B cell (primary cell): ENCODE measurements around the gene EED. TPM values are rescaled to one million over a fixed set of nuclear protein-coding genes. Genes with fewer than 3 reads are reported as not detected.

Experiments
- ATAC-seq: fragments of 200-7000 bp; cut with Tn5 transposase; one replicate; pipeline ENCODE4 v1.10.0; 2021; ENCODE audit warnings: low read depth, mild to moderate bottlenecking, moderate number of reproducible peaks, moderate library complexity
- CTCF ChIA-PET: fragments of 350-600 bp; sonication (Branson Sonifier 250); formaldehyde crosslinking; loops from one replicate; lab custom pipeline; 2021; ENCODE audit warnings: antibody characterized with exemption, inconsistent platforms; lab: Charles Lee
- POLR2A ChIA-PET: fragments of 350-600 bp; sonication (Branson Sonifier 250); formaldehyde crosslinking; loops from one replicate; lab custom pipeline; 2021; ENCODE audit warnings: antibody characterized with exemption; lab: Charles Lee
- DNase-seq: peaks from one replicate; pipeline ENCODE4 v3.0.0; 2013
- H2AFZ ChIP-seq: 2 replicates; pipeline ENCODE4 v1.6.1; 2012; ENCODE audit warnings: mild to moderate bottlenecking, low read depth, low read length; ENCODE audit not compliant: insufficient read depth, poor library complexity, severe bottlenecking
- H3K27ac ChIP-seq, 2 donors: 1 replicate in 1 of 2; 2 replicates in 1 of 2; pipeline ENCODE4 v1.5.1; 2012 to 2013; ENCODE audit warnings: low read length in 2 of 2, mild to moderate bottlenecking in 2 of 2, moderate library complexity in 1 of 2
- H3K27me3 ChIP-seq, 4 experiments: fragments of 200-600 bp in 1 of 4; sonication (generic) in 1 of 4; replicated peaks in 1 of 4; 1 replicate in 2 of 4; 2 replicates in 2 of 4; pipeline versions ENCODE4 v1.6.1 to v1.7.0; 2013 to 2016; ENCODE audit warnings: low read length in 3 of 4, mild to moderate bottlenecking in 2 of 4, mixed read lengths in 1 of 4, moderate library complexity in 1 of 4; ENCODE audit not compliant: insufficient read depth in 4 of 4, control insufficient read depth in 3 of 4; ENCODE audit errors: control extremely low read depth in 1 of 4
- H3K36me3 ChIP-seq, 2 experiments: replicated peaks in 1 of 2; 1 replicate in 1 of 2; 2 replicates in 1 of 2; pipeline versions ENCODE4 v1.6.1 to v1.7.1; 2013; ENCODE audit warnings: low read length in 1 of 2; ENCODE audit not compliant: insufficient read depth in 2 of 2, control insufficient read depth in 1 of 2; ENCODE audit errors: control extremely low read depth in 1 of 2, extremely low read depth in 1 of 2
- H3K4me1 ChIP-seq, 2 donors: fragments of 200-600 bp in 1 of 2; sonication (generic) in 1 of 2; 1 replicate in 1 of 2; 2 replicates in 1 of 2; pipeline versions ENCODE4 v1.5.1 to v1.6.1; 2013 to 2017; ENCODE audit warnings: low read length in 2 of 2; ENCODE audit not compliant: control insufficient read depth in 2 of 2, insufficient read depth in 2 of 2
- H3K4me2 ChIP-seq: replicated peaks from 2 replicates; pipeline ENCODE3; 2012; ENCODE audit warnings: mild to moderate bottlenecking, low read depth, low read length; ENCODE audit not compliant: poor library complexity, severe bottlenecking
- H3K4me3 ChIP-seq, 5 experiments: fragments of 200-600 bp in 1 of 5; sonication (generic) in 1 of 5; 1 replicate in 3 of 5; 2 replicates in 2 of 5; pipeline versions ENCODE4 v1.5.1 to v1.7.0; 2011 to 2016; ENCODE audit warnings: low read length in 4 of 5, mild to moderate bottlenecking in 4 of 5, low read depth in 2 of 5, control low read depth in 1 of 5, moderate library complexity in 1 of 5; ENCODE audit not compliant: insufficient read depth in 1 of 5; ENCODE audit errors: control extremely low read depth in 1 of 5, extremely low read depth in 1 of 5
- H3K79me2 ChIP-seq: fragments of 200-600 bp; sonication (generic); one replicate; pipeline ENCODE4 v1.6.0; 2016; ENCODE audit warnings: low read length; ENCODE audit not compliant: control insufficient read depth, insufficient read depth
- H3K9ac ChIP-seq: fragments of 200-600 bp; sonication (generic); 2 replicates; pipeline ENCODE4 v1.6.1; 2017; ENCODE audit warnings: mild to moderate bottlenecking, low read length, moderate library complexity
- H3K9me3 ChIP-seq, 3 donors: one replicate each; pipeline versions ENCODE4 v1.6.1 to v1.7.1; 2013; ENCODE audit warnings: low read length in 2 of 3; ENCODE audit not compliant: control insufficient read depth in 2 of 3, insufficient read depth in 1 of 3; ENCODE audit errors: control extremely low read depth in 1 of 3
- H4K20me1 ChIP-seq: 2 replicates; pipeline ENCODE4 v1.6.0; 2012; ENCODE audit warnings: mild to moderate bottlenecking, low read length; ENCODE audit not compliant: insufficient read depth, control insufficient read depth, poor library complexity, severe bottlenecking
- H3K27ac Mint-ChIP-seq: one replicate; pipeline ENCODE4 v1.8.0; 2021; ENCODE audit warnings: mixed read lengths
- H3K27me3 Mint-ChIP-seq: one replicate; pipeline ENCODE4 v1.8.0; 2021; ENCODE audit warnings: mixed read lengths
- H3K4me1 Mint-ChIP-seq: one replicate; pipeline ENCODE4 v1.8.0; 2021; ENCODE audit warnings: mixed read lengths
- H3K4me3 Mint-ChIP-seq: one replicate; pipeline ENCODE4 v1.8.0; 2021; ENCODE audit warnings: mixed read lengths
- H3K9me3 Mint-ChIP-seq: one replicate; pipeline ENCODE4 v1.8.0; 2022; ENCODE audit warnings: mixed read lengths; ENCODE audit not compliant: insufficient read depth
- EZH2 ChIP-seq: IDR thresholded peaks from 2 replicates; pipeline ENCODE4 v1.6.1; 2012; ENCODE audit warnings: borderline replicate concordance, low read depth, mild to moderate bottlenecking, moderate library complexity, low read length; ENCODE audit not compliant: insufficient read depth, poor library complexity, severe bottlenecking
- WGBS: methylation state at CpG from one replicate; pipeline ENCODE4 v1.1.5; 2013; ENCODE audit warnings: missing lambda C conversion rate; ENCODE audit not compliant: insufficient coverage; 5-methylcytosine and 5-hydroxymethylcytosine counted together
- intact Hi-C: fragments of 100-400 bp; cut with micrococcal nuclease; formaldehyde crosslinking; loops from one replicate; pipeline ENCODE4 v1.10.0; 2022
- polyA plus RNA-seq: library from polyadenylated mRNA; depleted of rRNA; stranded (reverse); fragments of >200 nt; gene quantifications from 2 replicates; pipeline ENCODE4 v1.2.3, GENCODE V29; 2012
- total RNA-seq, 2 donors: library from RNA; stranded (reverse); fragments of 120-200 nt in 1 of 2; gene quantifications; 1 replicate in 1 of 2; 2 replicates in 1 of 2; pipeline versions ENCODE4 v1.2.3 to v1.2.4, GENCODE V29; 2013 to 2022
- TF ChIP-seq, protein P1 (sequence below): fragments of 200-600 bp; IDR thresholded peaks from one replicate; pipeline ENCODE4 v1.8.0; 2022; ENCODE audit warnings: antibody characterized with exemption, mild to moderate bottlenecking

EED gene
- total and polyA plus RNA-seq, 2 donors (not counting 1 experiment from before 2014, with no cell fraction given) = 21.8 to 49.5 TPM

DNA sequence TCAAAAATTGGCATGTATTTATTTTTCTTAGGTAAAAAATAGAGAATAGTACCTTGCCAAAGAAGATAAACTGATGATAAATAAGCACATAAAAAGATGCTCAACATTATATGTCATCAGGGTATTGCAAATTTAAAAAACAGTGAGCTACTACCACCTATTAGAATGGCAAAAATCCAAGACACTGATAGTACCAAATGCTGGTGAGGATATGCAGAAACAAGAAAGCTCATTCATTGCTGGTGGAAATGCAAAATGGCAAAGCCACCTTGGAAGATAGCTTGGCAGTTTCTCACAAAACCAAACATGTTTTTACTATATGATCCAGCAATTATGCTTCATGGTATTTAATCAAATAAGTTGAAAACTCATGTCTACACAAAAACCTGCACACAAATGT, 46.4 kb upstream of the EED start:
- Histone ChIP-seq H3K4me3 (no peak overlapping the region), H3K27me3 (no peaks in the 10 kb centered on the region), H3K9ac (no peak overlapping the region), H3K36me3 (no peaks in the 10 kb centered on the region), H3K4me1 (peaks cover 22 to 24% of the 10 kb centered on the region in 2 donors), H2AFZ (no peak overlapping the region), H4K20me1 (no peaks in the 10 kb centered on the region), H3K4me2 (no peak overlapping the region), H3K9me3 (no peaks in the 10 kb centered on the region), H3K79me2 (no peaks in the 10 kb centered on the region), H3K27ac (no peak overlapping the region)
- POLR2A ChIA-PET = interaction anchor here (0.6 kb wide), 1 partner anchor 129 kb away, joined by 3 read pairs; the partner anchor contains the start of gene PICALM
- H3K9me3 Mint-ChIP-seq = no peaks in the 10 kb centered on the region
- H3K4me3 Mint-ChIP-seq = no peak overlapping the region
- H3K27ac Mint-ChIP-seq = no peak overlapping the region
- intact Hi-C loops = loop anchor here (10.0 kb wide), 1 partner anchor 343 kb away; the partner anchor contains the start of gene CCDC83
- H3K27me3 Mint-ChIP-seq = no peaks in the 10 kb centered on the region
- CTCF ChIA-PET = interaction anchor here (1.1 to 1.7 kb wide), 2 partner anchors 21 to 157 kb away, joined by 3 to 7 read pairs; no protein-coding TSS in a partner anchor
- peaks cover 12% of the 10 kb centered on the region for H3K4me1 Mint-ChIP-seq
- DNase-seq = no peak
- no peak for ATAC-seq
- TF ChIP-seq EZH2 = no peak

DNA sequence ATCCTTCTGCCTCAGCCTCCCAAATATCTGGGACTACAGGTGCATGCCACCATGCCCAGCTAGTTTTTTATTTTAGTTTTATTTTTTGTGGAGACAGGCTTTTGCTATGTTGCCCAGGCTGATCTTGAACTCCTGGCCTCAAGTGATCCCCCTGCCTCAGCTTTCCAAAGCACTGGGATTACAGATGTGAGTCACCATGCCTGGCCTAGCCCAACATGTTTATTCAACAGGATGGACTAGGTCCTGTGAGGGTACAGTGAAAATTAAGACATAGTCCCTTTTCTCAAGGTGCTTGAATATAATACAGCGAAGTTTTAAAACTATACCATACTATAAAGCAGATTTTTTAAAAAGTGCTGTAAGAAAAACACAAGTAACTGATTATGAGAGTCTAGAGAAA, 45.2 kb upstream of the EED start:
- no peaks in the 10 kb centered on the region for H3K27me3 ChIP-seq
- Mint-ChIP-seq H3K4me1 (peaks cover 9% of the 10 kb centered on the region), H3K4me3 (no peak overlapping the region), H3K9me3 (no peaks in the 10 kb centered on the region), H3K27ac (no peak overlapping the region), H3K27me3 (no peaks in the 10 kb centered on the region)
- intact Hi-C loops = loop anchor here (10.0 kb wide), 1 partner anchor 345 kb away; the partner anchor contains the start of gene CCDC83
- peaks cover 21 to 26% of the 10 kb centered on the region in 2 donors for H3K4me1 ChIP-seq
- H3K79me2 ChIP-seq = no peaks in the 10 kb centered on the region
- no peak for TF ChIP-seq EZH2
- TF ChIP-seq, protein P1, sequence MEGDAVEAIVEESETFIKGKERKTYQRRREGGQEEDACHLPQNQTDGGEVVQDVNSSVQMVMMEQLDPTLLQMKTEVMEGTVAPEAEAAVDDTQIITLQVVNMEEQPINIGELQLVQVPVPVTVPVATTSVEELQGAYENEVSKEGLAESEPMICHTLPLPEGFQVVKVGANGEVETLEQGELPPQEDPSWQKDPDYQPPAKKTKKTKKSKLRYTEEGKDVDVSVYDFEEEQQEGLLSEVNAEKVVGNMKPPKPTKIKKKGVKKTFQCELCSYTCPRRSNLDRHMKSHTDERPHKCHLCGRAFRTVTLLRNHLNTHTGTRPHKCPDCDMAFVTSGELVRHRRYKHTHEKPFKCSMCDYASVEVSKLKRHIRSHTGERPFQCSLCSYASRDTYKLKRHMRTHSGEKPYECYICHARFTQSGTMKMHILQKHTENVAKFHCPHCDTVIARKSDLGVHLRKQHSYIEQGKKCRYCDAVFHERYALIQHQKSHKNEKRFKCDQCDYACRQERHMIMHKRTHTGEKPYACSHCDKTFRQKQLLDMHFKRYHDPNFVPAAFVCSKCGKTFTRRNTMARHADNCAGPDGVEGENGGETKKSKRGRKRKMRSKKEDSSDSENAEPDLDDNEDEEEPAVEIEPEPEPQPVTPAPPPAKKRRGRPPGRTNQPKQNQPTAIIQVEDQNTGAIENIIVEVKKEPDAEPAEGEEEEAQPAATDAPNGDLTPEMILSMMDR = no peak
- H3K4me3 ChIP-seq = no peak overlapping the region
- H3K36me3 ChIP-seq = no peaks in the 10 kb centered on the region
- WGBS = no CpG with 5 or more reads among the region's 1 CpG
- CTCF ChIA-PET = interaction anchor here (1.7 kb wide), 1 partner anchor 158 kb away, joined by 7 read pairs; no protein-coding TSS in a partner anchor
- H3K27ac ChIP-seq = no peak overlapping the region
- POLR2A ChIA-PET = no interaction called here
- no peaks in the 10 kb centered on the region for H4K20me1 ChIP-seq
- no peak overlapping the region for H3K4me2 ChIP-seq
- no peak overlapping the region for H3K9ac ChIP-seq
- DNase-seq = no peak
- ATAC-seq = no peak
- no peak overlapping the region for H2AFZ ChIP-seq
- H3K9me3 ChIP-seq = no peaks in the 10 kb centered on the region
